Measurements from ENCODE around the gene WDR49.

The WDR49 gene

DNA sequence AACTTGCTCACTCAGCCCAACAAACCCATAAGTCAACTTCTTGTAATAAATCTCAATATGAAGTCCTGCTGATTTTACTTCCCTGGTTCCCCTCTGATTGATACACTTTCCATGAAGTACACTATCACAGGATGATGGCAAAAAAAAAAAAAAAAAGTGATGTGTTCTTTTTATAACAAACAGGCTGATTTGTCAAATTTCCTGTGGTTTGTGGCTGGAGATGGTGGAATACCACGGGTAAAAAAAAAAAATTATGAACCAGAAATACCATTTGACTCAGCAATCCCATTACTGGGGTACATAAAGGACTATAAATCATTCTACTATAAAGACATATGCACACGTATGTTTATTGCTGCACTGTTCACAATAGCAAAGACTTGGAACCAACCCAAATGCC lies 169.2 kb downstream of the WDR49 start:
- TF ChIP-seq CTCF (IDR thresholded peaks at IDR 0.05) = no peak

GRCh38 chr3:167483708-167484475 lies 169.8 kb downstream of the WDR49 start:
- no peak for TF ChIP-seq CTCF (IDR thresholded peaks at IDR 0.05)

DNA sequence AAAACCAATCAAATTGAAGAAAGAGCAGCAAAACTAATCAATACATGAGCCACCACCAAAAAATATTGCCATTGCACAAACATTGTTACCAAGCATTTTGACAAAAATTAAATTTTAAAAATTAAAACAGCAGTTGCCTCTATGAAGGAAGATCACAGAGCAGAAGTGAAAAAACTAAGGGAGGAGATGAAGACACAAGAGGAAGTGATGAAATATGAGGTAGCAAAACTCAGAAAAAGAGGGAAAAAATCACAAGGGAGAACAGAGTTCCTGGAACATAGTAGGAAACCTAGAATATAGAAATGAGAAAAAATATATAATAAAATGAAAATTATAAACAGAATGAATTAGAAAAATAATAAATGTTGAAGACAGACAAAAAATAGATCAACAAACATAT lies 172.6 kb downstream of the WDR49 start:
- TF ChIP-seq CTCF (IDR thresholded peaks at IDR 0.05) = no peak

DNA sequence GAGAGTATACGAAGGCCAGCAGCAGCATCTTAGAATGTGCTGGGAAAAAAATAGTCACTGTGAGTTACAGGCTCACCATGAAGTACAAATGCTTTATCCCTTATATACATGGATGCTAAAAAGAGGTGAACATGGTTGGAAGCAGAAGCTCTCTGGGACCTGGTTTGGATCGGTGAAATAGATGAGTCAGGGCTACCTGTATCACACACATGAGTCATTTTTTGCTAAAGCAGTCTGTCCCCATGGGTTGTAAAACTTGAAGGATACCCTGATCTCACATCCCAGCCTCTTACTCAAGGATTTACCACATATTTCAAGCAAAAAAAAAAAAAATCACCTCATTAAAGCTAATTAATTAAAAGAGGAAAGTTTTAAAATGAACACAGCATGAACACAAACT lies 173.0 kb downstream of the WDR49 start:
- TF ChIP-seq CTCF (IDR thresholded peaks at IDR 0.05) = no peak

DNA sequence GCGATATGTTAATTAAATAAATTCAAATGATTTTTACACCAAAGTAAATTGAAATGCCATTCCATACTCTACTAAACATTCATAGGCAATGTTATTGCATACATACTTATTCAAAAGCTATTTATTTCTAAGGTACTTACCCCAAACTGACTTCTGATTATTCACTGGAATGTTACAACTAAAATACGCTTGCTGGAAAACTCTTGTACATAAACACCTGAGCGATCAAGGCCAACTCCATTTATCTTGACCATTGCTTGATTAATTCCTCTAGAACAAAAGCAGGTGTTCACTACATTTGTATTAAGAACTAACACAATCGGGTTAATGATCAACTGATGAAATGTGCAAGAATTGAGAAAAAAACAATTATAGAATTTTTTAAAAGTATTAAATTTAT lies 179.9 kb downstream of the WDR49 start, which contains the start of gene SERPINI2:
Gene SERPINI2 (minus strand): TSS at position 180 of the 400 bp plus-strand sequence. CDS start 2,208 bp downstream, outside the sequence.
- TF ChIP-seq CTCF (IDR thresholded peaks at IDR 0.05) = no peak

GRCh38 chr3:167469381-167469780 lies 184.4 kb downstream of the WDR49 start:
- no peak for TF ChIP-seq CTCF (IDR thresholded peaks at IDR 0.05)

GRCh38 chr3:167467848-167468611 lies 185.7 kb downstream of the WDR49 start:
- no peak for TF ChIP-seq CTCF (IDR thresholded peaks at IDR 0.05)
